CD14-positive monocyte (primary cell): Measurements from ENCODE around the gene HTRA3. TPM values are rescaled to one million over a fixed set of nuclear protein-coding genes. Genes with fewer than 3 reads are reported as not detected.

Experiments
- DNase-seq, 3 donors: peaks; one replicate each; pipeline ENCODE4 v3.0.0-alpha.2; 2011 to 2022
- H2AFZ ChIP-seq: 2 replicates; pipeline ENCODE4 v1.6.0; 2012; ENCODE audit warnings: mild to moderate bottlenecking, low read depth, low read length, inconsistent platforms; ENCODE audit not compliant: insufficient read depth, poor library complexity, severe bottlenecking
- H3K27ac ChIP-seq, 2 donors: 1 replicate in 1 of 2; 2 replicates in 1 of 2; pipeline ENCODE4 v1.5.1; 2012 to 2013; ENCODE audit warnings: low read length in 2 of 2, control low read depth in 1 of 2, inconsistent platforms in 1 of 2, low read depth in 1 of 2, mild to moderate bottlenecking in 1 of 2
- H3K27me3 ChIP-seq, 2 donors: one replicate each; pipeline versions ENCODE4 v1.6.0 to v1.6.1; 2011 to 2013; ENCODE audit warnings: low read length in 2 of 2; ENCODE audit not compliant: control insufficient read depth in 2 of 2, insufficient read depth in 2 of 2
- H3K36me3 ChIP-seq, 2 donors: replicated peaks in 1 of 2; 1 replicate in 1 of 2; 2 replicates in 1 of 2; pipeline versions ENCODE4 v1.5.1 to v1.6.1; 2012 to 2013; ENCODE audit warnings: low read length in 2 of 2, control low read depth in 1 of 2, inconsistent platforms in 1 of 2, mild to moderate bottlenecking in 1 of 2; ENCODE audit not compliant: insufficient read depth in 2 of 2, control insufficient read depth in 1 of 2
- H3K4me1 ChIP-seq, 2 donors: 1 replicate in 1 of 2; 2 replicates in 1 of 2; pipeline versions ENCODE4 v1.5.1 to v1.6.1; 2012 to 2013; ENCODE audit warnings: low read length in 2 of 2, control low read depth in 1 of 2, inconsistent platforms in 1 of 2, mild to moderate bottlenecking in 1 of 2, moderate library complexity in 1 of 2; ENCODE audit not compliant: insufficient read depth in 2 of 2, control insufficient read depth in 1 of 2
- H3K4me2 ChIP-seq: replicated peaks from 2 replicates; pipeline ENCODE3; 2012; ENCODE audit warnings: low read length, moderate library complexity, mild to moderate bottlenecking; ENCODE audit not compliant: poor library complexity, severe bottlenecking; ENCODE audit errors: extremely low read depth
- H3K4me3 ChIP-seq, 3 experiments: fragments of 200-600 bp in 1 of 3; sonication (generic) in 1 of 3; replicated peaks in 1 of 3; 1 replicate in 2 of 3; 2 replicates in 1 of 3; pipeline ENCODE4 v1.5.1; 2011 to 2013; ENCODE audit warnings: low read length in 3 of 3, mild to moderate bottlenecking in 3 of 3, control low read depth in 2 of 3, low read depth in 2 of 3, inconsistent platforms in 1 of 3, moderate library complexity in 1 of 3
- H3K79me2 ChIP-seq: 2 replicates; pipeline ENCODE4 v1.6.0; 2012; ENCODE audit warnings: mild to moderate bottlenecking, control low read depth, inconsistent platforms, low read length, moderate library complexity; ENCODE audit not compliant: insufficient read depth
- H3K9ac ChIP-seq: 2 replicates; pipeline ENCODE4 v1.6.0; 2017; ENCODE audit warnings: low read length, mild to moderate bottlenecking; ENCODE audit not compliant: insufficient read depth, poor library complexity, severe bottlenecking
- H3K9me3 ChIP-seq, 2 donors: replicated peaks in 1 of 2; 1 replicate in 1 of 2; 2 replicates in 1 of 2; pipeline versions ENCODE4 v1.5.1 to v1.6.1; 2012 to 2013; ENCODE audit warnings: low read length in 2 of 2, control low read depth in 1 of 2; ENCODE audit not compliant: control insufficient read depth in 1 of 2, insufficient read depth in 1 of 2
- H4K20me1 ChIP-seq: 2 replicates; pipeline ENCODE4 v1.6.0; 2012; ENCODE audit warnings: mild to moderate bottlenecking, low read length, control low read depth, moderate library complexity; ENCODE audit not compliant: insufficient read depth
- H3K27ac Mint-ChIP-seq, 7 donors: one replicate each; pipeline ENCODE4 v1.8.0; 2020; ENCODE audit warnings: mild to moderate bottlenecking in 7 of 7, mixed read lengths in 7 of 7, moderate library complexity in 6 of 7, inconsistent platforms in 2 of 7
- H3K27me3 Mint-ChIP-seq, 3 donors: one replicate each; pipeline ENCODE4 v1.8.0; 2021 to 2022; ENCODE audit warnings: low read depth in 3 of 3, mild to moderate bottlenecking in 3 of 3, mixed read lengths in 3 of 3, moderate library complexity in 3 of 3, inconsistent platforms in 1 of 3
- H3K36me3 Mint-ChIP-seq, 2 donors: one replicate each; pipeline ENCODE4 v1.8.0; 2020; ENCODE audit warnings: mixed read lengths in 2 of 2, inconsistent platforms in 1 of 2, mild to moderate bottlenecking in 1 of 2
- H3K4me1 Mint-ChIP-seq: one replicate; pipeline ENCODE4 v1.8.0; 2020; ENCODE audit warnings: mild to moderate bottlenecking, mixed read lengths
- H3K4me3 Mint-ChIP-seq, 2 donors: one replicate each; pipeline ENCODE4 v1.8.0; 2020; ENCODE audit warnings: mild to moderate bottlenecking in 2 of 2, mixed read lengths in 2 of 2, moderate library complexity in 1 of 2
- H3K9me3 Mint-ChIP-seq, 7 donors: one replicate each; pipeline ENCODE4 v1.8.0; 2020 to 2022; ENCODE audit warnings: mixed read lengths in 7 of 7, mild to moderate bottlenecking in 6 of 7, moderate library complexity in 6 of 7, inconsistent platforms in 2 of 7
- WGBS: methylation state at CpG from one replicate; pipeline ENCODE4 v1.1.5; 2013; ENCODE audit warnings: missing lambda C conversion rate; ENCODE audit not compliant: insufficient coverage; 5-methylcytosine and 5-hydroxymethylcytosine counted together
- intact Hi-C, 2 donors: fragments of 100-400 bp; cut with micrococcal nuclease; formaldehyde crosslinking; loops; one replicate each; pipeline versions ENCODE4 v1.15.0 to v1.15.1; 2023
- polyA plus RNA-seq, 3 donors: library from polyadenylated mRNA; depleted of rRNA in 1 of 3; unstranded in 2 of 3; stranded (reverse) in 1 of 3; fragments of 300-500 nt in 2 of 3; fragments of >200 nt in 1 of 3; fragmentation: Illumina TruSeq in 2 of 3; gene quantifications; 1 replicate in 2 of 3; 2 replicates in 1 of 3; pipeline ENCODE4 v1.2.3, GENCODE V29; 2012 to 2021
- TF ChIP-seq, protein P1 (sequence below): fragments of 200-600 bp; IDR thresholded peaks from one replicate; pipeline ENCODE4 v1.8.0; 2022; ENCODE audit warnings: antibody characterized with exemption, mild to moderate bottlenecking

HTRA3 gene
- polyA plus RNA-seq, 3 donors: not detected

DNA sequence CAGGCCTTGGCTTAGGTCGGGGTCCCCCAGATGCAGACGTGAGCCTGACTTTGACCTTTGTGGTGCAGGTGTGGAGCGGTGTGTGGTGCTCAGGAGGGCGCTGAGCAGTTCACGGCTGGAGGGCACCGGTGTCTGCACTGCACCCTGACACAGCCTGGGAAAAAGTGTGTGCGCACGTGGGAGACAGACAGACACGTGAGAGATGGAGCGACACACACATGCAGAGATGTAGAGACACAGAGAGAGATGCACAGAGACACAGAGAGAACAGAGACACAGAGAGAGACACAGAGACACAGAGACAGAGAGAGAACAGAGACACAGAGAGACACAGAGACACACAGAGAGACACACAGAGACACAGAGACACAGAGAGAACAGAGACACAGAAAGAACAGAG is 6.2 kb upstream of the HTRA3 start:
- TF ChIP-seq, protein P1, sequence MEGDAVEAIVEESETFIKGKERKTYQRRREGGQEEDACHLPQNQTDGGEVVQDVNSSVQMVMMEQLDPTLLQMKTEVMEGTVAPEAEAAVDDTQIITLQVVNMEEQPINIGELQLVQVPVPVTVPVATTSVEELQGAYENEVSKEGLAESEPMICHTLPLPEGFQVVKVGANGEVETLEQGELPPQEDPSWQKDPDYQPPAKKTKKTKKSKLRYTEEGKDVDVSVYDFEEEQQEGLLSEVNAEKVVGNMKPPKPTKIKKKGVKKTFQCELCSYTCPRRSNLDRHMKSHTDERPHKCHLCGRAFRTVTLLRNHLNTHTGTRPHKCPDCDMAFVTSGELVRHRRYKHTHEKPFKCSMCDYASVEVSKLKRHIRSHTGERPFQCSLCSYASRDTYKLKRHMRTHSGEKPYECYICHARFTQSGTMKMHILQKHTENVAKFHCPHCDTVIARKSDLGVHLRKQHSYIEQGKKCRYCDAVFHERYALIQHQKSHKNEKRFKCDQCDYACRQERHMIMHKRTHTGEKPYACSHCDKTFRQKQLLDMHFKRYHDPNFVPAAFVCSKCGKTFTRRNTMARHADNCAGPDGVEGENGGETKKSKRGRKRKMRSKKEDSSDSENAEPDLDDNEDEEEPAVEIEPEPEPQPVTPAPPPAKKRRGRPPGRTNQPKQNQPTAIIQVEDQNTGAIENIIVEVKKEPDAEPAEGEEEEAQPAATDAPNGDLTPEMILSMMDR: no peak
- no peak for DNase-seq
- H3K4me3 Mint-ChIP-seq: no peak overlapping the region
- H3K4me1 Mint-ChIP-seq: peaks cover 24% of the 10 kb centered on the region
- Histone ChIP-seq H3K36me3 (no peaks in the 10 kb centered on the region), H3K79me2 (no peaks in the 10 kb centered on the region), H2AFZ (no peak overlapping the region), H3K9ac (no peak overlapping the region), H4K20me1 (no peaks in the 10 kb centered on the region), H3K4me1 (peaks cover 11 to 20% of the 10 kb centered on the region in 2 donors), H3K27me3 (no peaks in the 10 kb centered on the region), H3K4me3 (no peak overlapping the region), H3K9me3 (no peaks in the 10 kb centered on the region), H3K4me2 (no peak overlapping the region), H3K27ac (no peak overlapping the region)
- H3K9me3 Mint-ChIP-seq: no peaks in the 10 kb centered on the region
- 93% methylated on average over 9 of the region's 10 CpGs for WGBS
- H3K27ac Mint-ChIP-seq: peak overlapping the region in 2 of 7 donors; percentile 1 to 38
- H3K27me3 Mint-ChIP-seq: peaks cover 0 to 8% (median 1%) of the 10 kb centered on the region in 3 donors
- intact Hi-C loops: no loop called here
- H3K36me3 Mint-ChIP-seq: no peaks in the 10 kb centered on the region

DNA sequence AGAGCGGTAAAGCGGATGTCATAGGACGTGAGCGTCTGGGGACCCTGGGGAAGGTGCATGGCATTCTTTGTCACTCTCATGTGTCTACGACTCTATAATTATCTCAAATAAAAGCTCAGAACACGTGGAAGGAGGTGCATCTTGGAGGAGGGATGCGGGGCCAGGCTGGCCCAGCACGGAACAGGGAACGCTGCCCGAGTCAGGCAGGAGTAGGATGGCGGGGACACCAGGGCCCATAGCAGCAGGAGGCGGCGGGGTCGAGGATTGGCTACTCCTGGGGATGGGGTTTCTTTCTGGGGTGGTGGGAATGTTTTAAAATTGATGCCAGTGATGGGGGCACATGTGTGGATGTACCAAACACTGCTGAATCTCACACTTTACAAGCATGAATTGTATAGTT is 5.4 kb upstream of the HTRA3 start:
- peaks cover 0 to under 1% (median 0%) of the 10 kb centered on the region in 7 donors for H3K9me3 Mint-ChIP-seq
- 97% methylated on average over 6 of the region's 14 CpGs for WGBS

More for the DNA sequence above, 5.4 kb upstream of the HTRA3 start:
- H2AFZ ChIP-seq: no peak overlapping the region
- no peak overlapping the region for H3K9ac ChIP-seq
- H3K4me1 Mint-ChIP-seq: peaks cover 27% of the 10 kb centered on the region
- peaks cover 3 to 14% (median 6%) of the 10 kb centered on the region in 3 donors for H3K27me3 Mint-ChIP-seq
- intact Hi-C loops: no loop called here
- no peaks in the 10 kb centered on the region for H3K36me3 ChIP-seq
- H3K36me3 Mint-ChIP-seq: no peaks in the 10 kb centered on the region
- H3K9me3 ChIP-seq: no peaks in the 10 kb centered on the region
- peaks cover 12 to 22% of the 10 kb centered on the region in 2 donors for H3K4me1 ChIP-seq
- H3K27me3 ChIP-seq: peaks cover 0 to 4% of the 10 kb centered on the region in 2 donors
- no peaks in the 10 kb centered on the region for H4K20me1 ChIP-seq
- no peak for DNase-seq
- H3K79me2 ChIP-seq: no peaks in the 10 kb centered on the region
- H3K4me2 ChIP-seq: no peak overlapping the region
- TF ChIP-seq, protein P1: no peak
- H3K4me3 ChIP-seq: no peak overlapping the region
- H3K27ac Mint-ChIP-seq: no peak overlapping the region
- no peak overlapping the region for H3K27ac ChIP-seq
- no peak overlapping the region for H3K4me3 Mint-ChIP-seq
